Activated CD8-positive, alpha-beta T cell treated with anti-CD3 and anti-CD28 coated beads for 36 hours (primary cell): Measurements from ENCODE around the gene OR2M2. TPM values are rescaled to one million over a fixed set of nuclear protein-coding genes. Genes with fewer than 3 reads are reported as not detected.

Experiments
- ATAC-seq: fragments of 200-7000 bp; cut with Tn5 transposase; one replicate; pipeline ENCODE4 v1.10.0; 2021; ENCODE audit warnings: mild to moderate bottlenecking, moderate library complexity
- CTCF ChIA-PET: fragments of 350-600 bp; sonication (Branson Sonifier 250); formaldehyde crosslinking; loops from one replicate; lab custom pipeline; 2021; ENCODE audit warnings: antibody characterized with exemption; lab: Charles Lee
- POLR2A ChIA-PET: fragments of 350-600 bp; sonication (Branson Sonifier 250); formaldehyde crosslinking; loops from one replicate; lab custom pipeline; 2021; ENCODE audit warnings: antibody characterized with exemption; lab: Charles Lee
- DNase-seq: peaks from one replicate; pipeline ENCODE4 v3.0.0-alpha.2; 2020
- H3K27ac Mint-ChIP-seq: one replicate; pipeline ENCODE4 v1.8.0; 2021; ENCODE audit warnings: mild to moderate bottlenecking, mixed read lengths
- H3K27me3 Mint-ChIP-seq: one replicate; pipeline ENCODE4 v1.8.0; 2021; ENCODE audit warnings: mixed read lengths
- H3K36me3 Mint-ChIP-seq: one replicate; pipeline ENCODE4 v1.8.0; 2021; ENCODE audit warnings: low read depth, mixed read lengths
- H3K4me1 Mint-ChIP-seq: one replicate; pipeline ENCODE4 v1.8.0; 2021; ENCODE audit warnings: low read depth, mixed read lengths
- H3K4me3 Mint-ChIP-seq: one replicate; pipeline ENCODE4 v1.8.0; 2021; ENCODE audit warnings: mild to moderate bottlenecking, moderate library complexity, mixed read lengths
- H3K9me3 Mint-ChIP-seq: one replicate; pipeline ENCODE4 v1.8.0; 2021; ENCODE audit warnings: mixed read lengths
- CTCF ChIP-seq: fragments of 200-600 bp; IDR thresholded peaks from one replicate; pipeline ENCODE4 v1.8.0; 2022; ENCODE audit warnings: antibody characterized with exemption, mild to moderate bottlenecking
- intact Hi-C: fragments of 100-400 bp; cut with micrococcal nuclease; formaldehyde crosslinking; loops from one replicate; pipeline ENCODE4 v1.10.0; 2022
- total RNA-seq, 2 experiments: library from RNA; stranded (reverse); gene quantifications; one replicate each; pipeline ENCODE4 v1.2.3, GENCODE V29; 2021

OR2M2 gene
- total RNA-seq, 2 experiments from 2014 or later = not detected

- ATAC-seq = no peak
- H3K27me3 Mint-ChIP-seq = no peaks in the 10 kb centered on the region
- no peaks in the 10 kb centered on the region for H3K36me3 Mint-ChIP-seq
- ChIA-PET POLR2A (no interaction called here), CTCF (no interaction called here)
- no peak within 1 kb of the TSS for H3K4me3 Mint-ChIP-seq
- DNase-seq = no peak
- no peak for TF ChIP-seq CTCF
- no peaks in the 10 kb centered on the region for H3K4me1 Mint-ChIP-seq
- H3K27ac Mint-ChIP-seq = no peak within 1 kb of the TSS
- intact Hi-C loops = no loop called here
- H3K9me3 Mint-ChIP-seq = peaks cover 12% of the 10 kb centered on the region
Measured at GRCh38 chr1:248144513-248145198, 30.0 kb upstream of the OR2M2 start, which contains the start of gene OR2M5. TSS of gene OR2M5 (plus strand) at chr1:248145148. CDS start at chr1:248145148, 0 bp downstream.

GRCh38 chr1:248152056-248152827 lies 22.4 kb upstream of the OR2M2 start:
- no peaks in the 10 kb centered on the region for H3K27me3 Mint-ChIP-seq
- DNase-seq (no peak), ATAC-seq (no peak)
- H3K36me3 Mint-ChIP-seq = no peaks in the 10 kb centered on the region
- ChIA-PET CTCF (interaction anchor here (1.5 kb wide), 1 partner anchor 10 kb away, joined by 4 read pairs; no protein-coding TSS in a partner anchor), POLR2A (no interaction called here)
- H3K27ac Mint-ChIP-seq = no peak overlapping the region
- H3K9me3 Mint-ChIP-seq = peaks cover 7% of the 10 kb centered on the region
- TF ChIP-seq CTCF = no peak
- no peak overlapping the region for H3K4me3 Mint-ChIP-seq
- intact Hi-C loops = no loop called here
- no peaks in the 10 kb centered on the region for H3K4me1 Mint-ChIP-seq

- no peak for ATAC-seq
Measured at GRCh38 chr1:248155927-248156326, 18.7 kb upstream of the OR2M2 start.

GRCh38 chr1:248158758-248159157 lies 15.9 kb upstream of the OR2M2 start:
- H3K4me3 Mint-ChIP-seq = no peak overlapping the region
- H3K27ac Mint-ChIP-seq = no peak overlapping the region
- POLR2A ChIA-PET = no interaction called here
- no peaks in the 10 kb centered on the region for H3K9me3 Mint-ChIP-seq
- no peak for TF ChIP-seq CTCF
- H3K36me3 Mint-ChIP-seq = no peaks in the 10 kb centered on the region
- H3K27me3 Mint-ChIP-seq = no peaks in the 10 kb centered on the region
- CTCF ChIA-PET = no interaction called here
- no peaks in the 10 kb centered on the region for H3K4me1 Mint-ChIP-seq
- DNase-seq = no peak
- intact Hi-C loops = no loop called here
- ATAC-seq = no peak

More at GRCh38 chr1:248155927-248156326, 18.7 kb upstream of the OR2M2 start:
- DNase-seq = no peak
- no peak for TF ChIP-seq CTCF
- H3K4me3 Mint-ChIP-seq = no peak overlapping the region
- ChIA-PET CTCF (no interaction called here), POLR2A (no interaction called here)
- no peaks in the 10 kb centered on the region for H3K4me1 Mint-ChIP-seq
- H3K9me3 Mint-ChIP-seq = no peaks in the 10 kb centered on the region
- no peak overlapping the region for H3K27ac Mint-ChIP-seq
- H3K27me3 Mint-ChIP-seq = no peaks in the 10 kb centered on the region
- intact Hi-C loops = no loop called here
- no peaks in the 10 kb centered on the region for H3K36me3 Mint-ChIP-seq

- CTCF ChIA-PET = no interaction called here
- no peak for DNase-seq
- Mint-ChIP-seq H3K27ac (no peak overlapping the region), H3K36me3 (no peaks in the 10 kb centered on the region), H3K4me3 (no peak overlapping the region), H3K4me1 (no peaks in the 10 kb centered on the region), H3K9me3 (peaks cover 2% of the 10 kb centered on the region), H3K27me3 (no peaks in the 10 kb centered on the region)
- ATAC-seq = no peak
- intact Hi-C loops = no loop called here
- TF ChIP-seq CTCF = no peak
- POLR2A ChIA-PET = no interaction called here
Measured at GRCh38 chr1:248164031-248164430, 10.6 kb upstream of the OR2M2 start.
